ENCODE data around the gene CREB5. TPM values are rescaled to one million over a fixed set of nuclear protein-coding genes. Genes with fewer than 3 reads are reported as not detected.

Gene CREB5
- total RNA-seq, 2 experiments from 2014 or later, result 0.19 to 0.22 TPM

DNA sequence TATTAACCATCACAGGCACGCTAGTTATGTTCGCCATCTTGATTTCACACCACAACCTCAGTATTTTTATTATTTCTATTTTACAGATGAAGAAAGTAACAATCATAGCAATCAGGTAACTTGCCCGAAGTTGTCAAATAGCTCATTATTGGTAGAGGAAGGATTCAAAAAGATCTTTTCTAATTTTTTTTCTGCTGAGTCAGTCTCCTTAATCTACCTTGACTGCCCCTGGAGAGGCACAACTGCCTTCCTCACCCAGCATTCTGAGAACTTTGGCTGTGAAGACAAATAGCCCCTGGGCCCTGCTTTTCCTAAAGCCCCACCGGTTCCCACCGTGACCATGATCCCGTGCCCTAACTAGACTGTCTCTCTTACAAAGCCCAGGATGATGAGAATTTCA is 446.6 kb downstream of the CREB5 start:
- H3K4me1 Mint-ChIP-seq (ENCODE audit: low read depth), result peaks cover 5% of the 10 kb centered on the region
- Histone ChIP-seq H3K4me3 (ENCODE audit: low read length) (no peak overlapping the region), H3K9me3 (ENCODE audit: control insufficient read depth in 1 of 2, insufficient read depth in 1 of 2, low read length in 2 of 2) (peaks cover 0 to 4% of the 10 kb centered on the region in 2 experiments), H3K27me3 (ENCODE audit: control insufficient read depth in 1 of 2, insufficient read depth in 2 of 2, low read length in 2 of 2) (peaks cover 21 to 23% of the 10 kb centered on the region in 2 experiments), H3K27ac (ENCODE audit: low read depth in 1 of 2, low read length in 2 of 2) (no peak overlapping the region), H3K36me3 (ENCODE audit: insufficient read depth, low read length) (no peaks in the 10 kb centered on the region), H3K4me1 (ENCODE audit: insufficient read depth, low read length) (peaks cover 7% of the 10 kb centered on the region)
- H3K27ac Mint-ChIP-seq, result no peak overlapping the region
- CTCF ChIA-PET, result no interaction called here
- TF ChIP-seq, protein P1, sequence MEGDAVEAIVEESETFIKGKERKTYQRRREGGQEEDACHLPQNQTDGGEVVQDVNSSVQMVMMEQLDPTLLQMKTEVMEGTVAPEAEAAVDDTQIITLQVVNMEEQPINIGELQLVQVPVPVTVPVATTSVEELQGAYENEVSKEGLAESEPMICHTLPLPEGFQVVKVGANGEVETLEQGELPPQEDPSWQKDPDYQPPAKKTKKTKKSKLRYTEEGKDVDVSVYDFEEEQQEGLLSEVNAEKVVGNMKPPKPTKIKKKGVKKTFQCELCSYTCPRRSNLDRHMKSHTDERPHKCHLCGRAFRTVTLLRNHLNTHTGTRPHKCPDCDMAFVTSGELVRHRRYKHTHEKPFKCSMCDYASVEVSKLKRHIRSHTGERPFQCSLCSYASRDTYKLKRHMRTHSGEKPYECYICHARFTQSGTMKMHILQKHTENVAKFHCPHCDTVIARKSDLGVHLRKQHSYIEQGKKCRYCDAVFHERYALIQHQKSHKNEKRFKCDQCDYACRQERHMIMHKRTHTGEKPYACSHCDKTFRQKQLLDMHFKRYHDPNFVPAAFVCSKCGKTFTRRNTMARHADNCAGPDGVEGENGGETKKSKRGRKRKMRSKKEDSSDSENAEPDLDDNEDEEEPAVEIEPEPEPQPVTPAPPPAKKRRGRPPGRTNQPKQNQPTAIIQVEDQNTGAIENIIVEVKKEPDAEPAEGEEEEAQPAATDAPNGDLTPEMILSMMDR (IDR thresholded peaks at IDR 0.05), result no peak
- no peaks in the 10 kb centered on the region for H3K9me3 Mint-ChIP-seq
- intact Hi-C loops (cut with DNase I, micrococcal nuclease), result no loop called here
- POLR2A ChIA-PET, result interaction anchor here (0.6 kb wide), 1 partner anchor 34 kb away, joined by 3 read pairs; no protein-coding TSS in a partner anchor
- ATAC-seq (ENCODE audit: poor library complexity) (no peak), DNase-seq (no peak)
- no peaks in the 10 kb centered on the region for H3K36me3 Mint-ChIP-seq (ENCODE audit: low read depth)
- H3K27me3 Mint-ChIP-seq, result peaks cover 62% of the 10 kb centered on the region
- H3K4me3 Mint-ChIP-seq, result no peak overlapping the region

- no peaks in the 10 kb centered on the region for H3K9me3 ChIP-seq (ENCODE audit: control insufficient read depth in 1 of 2, insufficient read depth in 1 of 2, low read length in 2 of 2)
- ChIA-PET POLR2A (no interaction called here), CTCF (no interaction called here)
- no peak overlapping the region for H3K4me3 ChIP-seq (ENCODE audit: low read length)
- Mint-ChIP-seq H3K36me3 (ENCODE audit: low read depth) (no peaks in the 10 kb centered on the region), H3K27me3 (peaks cover 44% of the 10 kb centered on the region), H3K4me3 (no peak overlapping the region), H3K4me1 (ENCODE audit: low read depth) (no peaks in the 10 kb centered on the region), H3K27ac (no peak overlapping the region), H3K9me3 (no peaks in the 10 kb centered on the region)
- H3K36me3 ChIP-seq (ENCODE audit: insufficient read depth, low read length), result no peaks in the 10 kb centered on the region
- no peaks in the 10 kb centered on the region for H3K4me1 ChIP-seq (ENCODE audit: insufficient read depth, low read length)
- no peak overlapping the region for H3K27ac ChIP-seq (ENCODE audit: low read depth in 1 of 2, low read length in 2 of 2)
- intact Hi-C loops (cut with DNase I, micrococcal nuclease), result no loop called here
- H3K27me3 ChIP-seq (ENCODE audit: control insufficient read depth in 1 of 2, insufficient read depth in 2 of 2, low read length in 2 of 2), result peaks cover 4 to 9% of the 10 kb centered on the region in 2 experiments
- TF ChIP-seq, protein P1 (IDR thresholded peaks at IDR 0.05), result no peak
- no peak for ATAC-seq (ENCODE audit: poor library complexity)
- DNase-seq, result no peak
These were observed 449.5 kb downstream of the CREB5 start for GRCh38 chr7:28861825-28862224.

- ChIA-PET CTCF (no interaction called here), POLR2A (interaction anchor here (0.6 kb wide), 1 partner anchor 11 kb away, joined by 3 read pairs; no protein-coding TSS in a partner anchor)
- H3K27ac ChIP-seq (ENCODE audit: low read depth in 1 of 2, low read length in 2 of 2), result no peak overlapping the region
- no peak overlapping the region for H3K27ac Mint-ChIP-seq
- H3K27me3 ChIP-seq (ENCODE audit: control insufficient read depth in 1 of 2, insufficient read depth in 2 of 2, low read length in 2 of 2), result peaks cover 3 to 4% of the 10 kb centered on the region in 2 experiments
- TF ChIP-seq, protein P1 (IDR thresholded peaks at IDR 0.05), result no peak
- no peaks in the 10 kb centered on the region for H3K36me3 ChIP-seq (ENCODE audit: insufficient read depth, low read length)
- intact Hi-C loops (cut with DNase I, micrococcal nuclease), result no loop called here
- no peak overlapping the region for H3K4me3 Mint-ChIP-seq
- DNase-seq (no peak), ATAC-seq (ENCODE audit: poor library complexity) (no peak)
- peaks cover 47% of the 10 kb centered on the region for H3K27me3 Mint-ChIP-seq
- H3K9me3 Mint-ChIP-seq, result no peaks in the 10 kb centered on the region
- no peaks in the 10 kb centered on the region for H3K4me1 Mint-ChIP-seq (ENCODE audit: low read depth)
- H3K36me3 Mint-ChIP-seq (ENCODE audit: low read depth), result no peaks in the 10 kb centered on the region
- no peaks in the 10 kb centered on the region for H3K4me1 ChIP-seq (ENCODE audit: insufficient read depth, low read length)
- H3K4me3 ChIP-seq (ENCODE audit: low read length), result no peak overlapping the region
- H3K9me3 ChIP-seq (ENCODE audit: control insufficient read depth in 1 of 2, insufficient read depth in 1 of 2, low read length in 2 of 2), result no peaks in the 10 kb centered on the region
These were observed 450.4 kb downstream of the CREB5 start for GRCh38 chr7:28862595-28863272.
